Osteoblast (primary cell): ENCODE data around the gene SLC9A9. TPM values are rescaled to one million over a fixed set of nuclear protein-coding genes. Genes with fewer than 3 reads are reported as not detected.

Source experiments
- DNase-seq: peaks from one replicate; pipeline ENCODE4 v3.0.0; 2011; ENCODE audit warnings: low spot score, mixed read lengths; ENCODE audit not compliant: insufficient read length; ENCODE audit errors: missing footprints
- H2AFZ ChIP-seq: 2 replicates; pipeline ENCODE4 v1.6.0; 2011; ENCODE audit warnings: mild to moderate bottlenecking, low read length
- H3K27ac ChIP-seq: 2 replicates; pipeline ENCODE4 v1.5.1; 2011; ENCODE audit warnings: mild to moderate bottlenecking, low read depth, low read length, moderate library complexity
- H3K27me3 ChIP-seq: 2 replicates; pipeline ENCODE4 v1.6.0; 2012; ENCODE audit warnings: mild to moderate bottlenecking, control low read depth, inconsistent platforms, low read length, moderate library complexity; ENCODE audit not compliant: insufficient read depth
- H3K36me3 ChIP-seq: 2 replicates; pipeline ENCODE4 v1.5.1; 2011; ENCODE audit warnings: mild to moderate bottlenecking, low read length, control low read depth, moderate library complexity; ENCODE audit not compliant: insufficient read depth
- H3K4me1 ChIP-seq: 2 replicates; pipeline ENCODE4 v1.5.1; 2011; ENCODE audit warnings: mild to moderate bottlenecking, low read length, control low read depth, moderate library complexity; ENCODE audit not compliant: insufficient read depth
- H3K4me2 ChIP-seq: 2 replicates; pipeline ENCODE4 v1.6.0; 2011; ENCODE audit warnings: mild to moderate bottlenecking, low read length; ENCODE audit not compliant: insufficient read depth
- H3K4me3 ChIP-seq: fragments of 200-600 bp; sonication (generic); 3 replicates; pipeline ENCODE4 v1.5.1; 2012; ENCODE audit warnings: mild to moderate bottlenecking, low read length, inconsistent platforms; ENCODE audit not compliant: insufficient read depth
- H3K79me2 ChIP-seq: 2 replicates; pipeline ENCODE4 v1.6.0; 2012; ENCODE audit warnings: mild to moderate bottlenecking, low read length, control low read depth, inconsistent platforms; ENCODE audit not compliant: insufficient read depth
- H3K9me3 ChIP-seq: 2 replicates; pipeline ENCODE4 v1.5.1; 2011; ENCODE audit warnings: low read depth, low read length, control low read depth
- H4K20me1 ChIP-seq: 2 replicates; pipeline ENCODE4 v1.6.0; 2012; ENCODE audit warnings: mild to moderate bottlenecking, low read length, control low read depth; ENCODE audit not compliant: insufficient read depth
- CTCF ChIP-seq: IDR thresholded peaks from 2 replicates; pipeline ENCODE4 v1.5.1; 2011; ENCODE audit warnings: mild to moderate bottlenecking, low read depth, low read length, moderate library complexity; ENCODE audit errors: extremely low read depth
- total RNA-seq: library from RNA; depleted of rRNA; stranded (reverse); fragments of >200 nt; gene quantifications from 2 replicates; pipeline ENCODE4 v1.2.3, GENCODE V29; 2012

The SLC9A9 gene
- total RNA-seq, 1 donor: 6.5 TPM

DNA sequence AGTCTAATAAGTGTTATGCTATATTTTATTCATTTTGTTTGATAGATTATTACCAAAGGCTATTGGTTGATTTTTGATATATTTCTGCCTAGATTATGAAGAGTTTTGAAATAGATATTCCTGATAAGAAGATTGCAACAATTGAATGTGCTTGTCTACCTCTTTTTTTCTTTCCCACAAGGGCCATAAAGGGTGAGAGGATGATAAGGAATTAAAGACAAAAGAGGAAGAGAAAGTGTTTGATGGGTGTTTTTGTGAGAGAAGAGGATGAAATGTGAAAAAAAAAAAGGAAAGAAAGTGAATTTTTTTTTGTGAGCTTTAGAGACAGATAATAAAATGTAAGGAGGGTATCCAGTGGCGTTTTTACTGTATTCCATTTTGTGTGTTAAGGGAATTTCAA lies 484.3 kb downstream of the SLC9A9 start:
- Histone ChIP-seq H2AFZ (no peak overlapping the region), H3K9me3 (no peaks in the 10 kb centered on the region), H3K4me2 (no peak overlapping the region), H3K27ac (no peak overlapping the region), H3K4me3 (no peak overlapping the region), H3K79me2 (no peaks in the 10 kb centered on the region), H3K36me3 (no peaks in the 10 kb centered on the region), H4K20me1 (no peaks in the 10 kb centered on the region), H3K4me1 (no peaks in the 10 kb centered on the region), H3K27me3 (no peaks in the 10 kb centered on the region)
- DNase-seq: no peak
- no peak for TF ChIP-seq CTCF

- Histone ChIP-seq H3K4me2 (peak overlapping the region; percentile 59), H3K79me2 (no peaks in the 10 kb centered on the region), H3K4me1 (no peaks in the 10 kb centered on the region), H4K20me1 (no peaks in the 10 kb centered on the region), H3K9me3 (no peaks in the 10 kb centered on the region), H2AFZ (no peak overlapping the region), H3K27me3 (no peaks in the 10 kb centered on the region), H3K36me3 (no peaks in the 10 kb centered on the region), H3K4me3 (no peak overlapping the region), H3K27ac (no peak overlapping the region)
- no peak for DNase-seq
- no peak for TF ChIP-seq CTCF
Measured at GRCh38 chr3:143363276-143363675, 485.0 kb downstream of the SLC9A9 start.

- Histone ChIP-seq H3K27ac (no peak overlapping the region), H3K4me3 (no peak overlapping the region), H3K9me3 (no peaks in the 10 kb centered on the region), H3K4me1 (no peaks in the 10 kb centered on the region), H3K4me2 (peak overlapping the region; percentile 59), H3K79me2 (no peaks in the 10 kb centered on the region), H4K20me1 (no peaks in the 10 kb centered on the region), H3K27me3 (no peaks in the 10 kb centered on the region), H2AFZ (no peak overlapping the region), H3K36me3 (no peaks in the 10 kb centered on the region)
- TF ChIP-seq CTCF: no peak
- DNase-seq: no peak
Measured at GRCh38 chr3:143362115-143362991, 485.9 kb downstream of the SLC9A9 start.

- no peak overlapping the region for H2AFZ ChIP-seq
- no peak for DNase-seq
- no peak overlapping the region for H3K27ac ChIP-seq
- no peak for TF ChIP-seq CTCF
- no peak overlapping the region for H3K4me3 ChIP-seq
- H3K4me2 ChIP-seq: no peak overlapping the region
- no peaks in the 10 kb centered on the region for H3K36me3 ChIP-seq
- no peaks in the 10 kb centered on the region for H3K4me1 ChIP-seq
- no peaks in the 10 kb centered on the region for H3K79me2 ChIP-seq
- H3K27me3 ChIP-seq: no peaks in the 10 kb centered on the region
- no peaks in the 10 kb centered on the region for H3K9me3 ChIP-seq
- H4K20me1 ChIP-seq: no peaks in the 10 kb centered on the region
Measured at GRCh38 chr3:143361589-143361988, 486.7 kb downstream of the SLC9A9 start.
